Colonic mucosa (tissue), 4 donors: ENCODE results near the gene YEATS2. TPM values are rescaled to one million over a fixed set of nuclear protein-coding genes. Genes with fewer than 3 reads are reported as not detected.

ENCODE experiments used
- DNase-seq: peaks from one replicate; pipeline ENCODE4 v3.0.0-alpha.2; 2020
- H3K27ac ChIP-seq: fragments of 200-600 bp; one replicate; pipeline ENCODE4 v1.8.0; 2021
- H3K27me3 ChIP-seq: fragments of 200-600 bp; one replicate; pipeline ENCODE4 v1.8.0; 2021
- H3K36me3 ChIP-seq: fragments of 200-600 bp; one replicate; pipeline ENCODE4 v1.8.0; 2021
- H3K4me1 ChIP-seq: fragments of 200-600 bp; one replicate; pipeline ENCODE4 v1.8.0; 2021; ENCODE audit warnings: mild to moderate bottlenecking
- H3K4me3 ChIP-seq: fragments of 200-600 bp; one replicate; pipeline ENCODE4 v1.8.0; 2021
- H3K9ac ChIP-seq, 2 donors: one replicate each; pipeline ENCODE4 v1.7.0; 2013; ENCODE audit warnings: control low read depth in 2 of 2, low read depth in 2 of 2, low read length in 2 of 2
- H3K9me3 ChIP-seq: fragments of 200-600 bp; one replicate; pipeline ENCODE4 v1.8.0; 2021
- CTCF ChIP-seq: fragments of 200-600 bp; IDR thresholded peaks from one replicate; pipeline ENCODE4 v1.8.0; 2022; ENCODE audit warnings: antibody characterized with exemption, mild to moderate bottlenecking
- intact Hi-C: fragments of 100-400 bp; cut with DNase I; formaldehyde crosslinking; loops from one replicate; pipeline ENCODE4 v1.14.1; 2022
- total RNA-seq, 2 donors: library from RNA; stranded (reverse); fragmentation: NEBNext Ultra II Directional in 1 of 2; extraction: Animal tissue kit (Norgen Biotek cat#: 25700) in 1 of 2; gene quantifications; one replicate each; pipeline ENCODE4 v1.2.1, GENCODE V29; 2021
- donor health status: healthy.
- donor health status: DM: no; HTN: no; CAD: no.
- donor health status: DM: no; HTN: no; CAD: no.

Gene YEATS2
- total RNA-seq, 2 donors from 2014 or later: 17.3 to 25.2 TPM

GRCh38 chr3:183844606-183845005 lies 147.0 kb downstream of the YEATS2 start:
- Histone ChIP-seq H3K36me3 (peaks cover 16% of the 10 kb centered on the region), H3K9ac (no peak overlapping the region), H3K4me3 (no peak overlapping the region), H3K4me1 (no peaks in the 10 kb centered on the region), H3K9me3 (no peaks in the 10 kb centered on the region), H3K27ac (no peak overlapping the region), H3K27me3 (no peaks in the 10 kb centered on the region)
- no peak for TF ChIP-seq CTCF
- intact Hi-C loops: no loop called here
- no peak for DNase-seq

- no peak overlapping the region for H3K9ac ChIP-seq
- H3K36me3 ChIP-seq: peaks cover 14% of the 10 kb centered on the region
- no peak overlapping the region for H3K27ac ChIP-seq
- no peaks in the 10 kb centered on the region for H3K27me3 ChIP-seq
- H3K4me3 ChIP-seq: no peak overlapping the region
- TF ChIP-seq CTCF: no peak
- DNase-seq: no peak
- intact Hi-C loops: no loop called here
- no peaks in the 10 kb centered on the region for H3K9me3 ChIP-seq
- H3K4me1 ChIP-seq: no peaks in the 10 kb centered on the region
Observed at GRCh38 chr3:183845090-183845489, 147.5 kb downstream of the YEATS2 start.

- H3K4me1 ChIP-seq: no peaks in the 10 kb centered on the region
- no peak for TF ChIP-seq CTCF
- peaks cover 14% of the 10 kb centered on the region for H3K36me3 ChIP-seq
- no peak overlapping the region for H3K9ac ChIP-seq
- no peaks in the 10 kb centered on the region for H3K27me3 ChIP-seq
- H3K27ac ChIP-seq: no peak overlapping the region
- intact Hi-C loops: no loop called here
- no peak for DNase-seq
- no peaks in the 10 kb centered on the region for H3K9me3 ChIP-seq
- no peak overlapping the region for H3K4me3 ChIP-seq
Observed at GRCh38 chr3:183845608-183846288, 148.2 kb downstream of the YEATS2 start.

- TF ChIP-seq CTCF: no peak
- Histone ChIP-seq H3K27ac (no peak overlapping the region), H3K27me3 (no peaks in the 10 kb centered on the region), H3K9ac (no peak overlapping the region), H3K9me3 (no peaks in the 10 kb centered on the region), H3K4me3 (no peak overlapping the region), H3K4me1 (no peaks in the 10 kb centered on the region), H3K36me3 (no peaks in the 10 kb centered on the region)
- DNase-seq: no peak
- intact Hi-C loops: no loop called here
Observed at GRCh38 chr3:183854318-183855035, 156.9 kb downstream of the YEATS2 start.

- intact Hi-C loops: no loop called here
- H3K27me3 ChIP-seq: no peaks in the 10 kb centered on the region
- no peak overlapping the region for H3K27ac ChIP-seq
- H3K36me3 ChIP-seq: peaks cover 5% of the 10 kb centered on the region
- no peak for TF ChIP-seq CTCF
- H3K4me1 ChIP-seq: no peaks in the 10 kb centered on the region
- no peak overlapping the region for H3K9ac ChIP-seq
- H3K9me3 ChIP-seq: no peaks in the 10 kb centered on the region
- no peak overlapping the region for H3K4me3 ChIP-seq
- no peak for DNase-seq
Observed at GRCh38 chr3:183857863-183858262, 160.3 kb downstream of the YEATS2 start.

Other genes starting within 250 kb of the YEATS2 start
- 1 to 10 TPM; 2.0 to 2.1 TPM for gene KLHL6, start 142.1 kb upstream of the YEATS2 start, total RNA-seq
- gene KLHL24, start 62.2 kb upstream of the YEATS2 start, total RNA-seq: 10 to 100 TPM; 25.1 to 64.2 TPM
- under 1 TPM in 1 of 2 donors, not detected in 1; 0.98 TPM for gene MAP6D1, start 127.8 kb downstream of the YEATS2 start, total RNA-seq
- gene PARL, start 187.1 kb downstream of the YEATS2 start, total RNA-seq: 10 to 100 TPM; 64.8 to 67.9 TPM